Measurements from ENCODE around the gene PAPOLG. TPM values are rescaled to one million over a fixed set of nuclear protein-coding genes. Genes with fewer than 3 reads are reported as not detected.

PAPOLG gene
- total and polyA plus RNA-seq, 2 of the 4 experiments (the other 2 are of a cell fraction) = 3.5 to 12.4 TPM

- Histone ChIP-seq H3K14ac (replicated peaks; ENCODE audit: low read depth, low read length) (no peak overlapping the region), H3K79me1 (ENCODE audit: low read depth in 1 of 2, low read length in 2 of 2) (no peaks in the 10 kb centered on the region), H3K36me3 (ENCODE audit: control insufficient read depth, insufficient read depth, low read length) (no peaks in the 10 kb centered on the region), H4K5ac (ENCODE audit: low read depth, low read length) (no peak overlapping the region), H2AK5ac (ENCODE audit: low read depth, low read length) (no peak overlapping the region), H2BK20ac (ENCODE audit: low read depth, low read length) (no peak overlapping the region), H4K20me1 (ENCODE audit: insufficient read depth, low read length) (no peaks in the 10 kb centered on the region), H3K9ac (ENCODE audit: low read depth, low read length) (no peak overlapping the region), H3K4me2 (ENCODE audit: low read depth, low read length) (no peak overlapping the region), H3K18ac (ENCODE audit: low read depth, low read length) (no peak overlapping the region), H4K8ac (ENCODE audit: low read depth in 2 of 2, low read length in 2 of 2) (no peak overlapping the region), H3K4me1 (ENCODE audit: control insufficient read depth, insufficient read depth, low read length) (no peaks in the 10 kb centered on the region), H3K4me3 (ENCODE audit: insufficient read depth, low read depth, low read length) (no peak overlapping the region), H3K9me3 (ENCODE audit: control insufficient read depth, insufficient read depth, low read length) (no peaks in the 10 kb centered on the region; the same call in 1 of the 2 replicates), H2BK120ac (ENCODE audit: low read depth, low read length) (no peak overlapping the region), H3K56ac (ENCODE audit: extremely low read depth, insufficient read depth, low read length) (no peak overlapping the region), H4K91ac (ENCODE audit: insufficient read depth, low read depth, low read length) (no peak overlapping the region), H3K23ac (ENCODE audit: low read depth, low read length) (no peak overlapping the region), H2AK9ac (replicated peaks; ENCODE audit: low read depth, low read length, poor library complexity) (no peak overlapping the region), H3K9me1 (ENCODE audit: insufficient read depth, low read length) (no peaks in the 10 kb centered on the region), H2BK5ac (ENCODE audit: low read depth, low read length, poor library complexity, severe bottlenecking) (no peak overlapping the region), H2AFZ (replicated peaks; ENCODE audit: low read length, poor library complexity) (no peak overlapping the region), H3K4ac (ENCODE audit: low read depth, low read length) (no peak overlapping the region), H2BK15ac (ENCODE audit: low read depth, low read length) (no peak overlapping the region), H3K27me3 (ENCODE audit: control insufficient read depth, insufficient read depth, low read length) (peaks cover 16% of the 10 kb centered on the region), H3K27ac (ENCODE audit: insufficient read depth, low read length) (no peak overlapping the region)
- intact Hi-C loops (cut with micrococcal nuclease) = no loop called here
- ChIA-PET CTCF (interaction anchor here (1.6 kb wide), 1 partner anchor 35 kb away, joined by 3 read pairs; no protein-coding TSS in a partner anchor), POLR2A (ENCODE audit: unreplicated experiment) (no interaction called here)
- TF ChIP-seq MAFK (IDR thresholded peaks at IDR 0.05; ENCODE audit: low read depth, low read length) = no peak
- TF ChIP-seq NFE2L2 (IDR thresholded peaks at IDR 0.05; ENCODE audit: low read depth, low read length) = no peak
- no peak for TF ChIP-seq SMC3 (IDR thresholded peaks at IDR 0.05; ENCODE audit: low read depth, low read length)
- no peak for TF ChIP-seq POLR2A (IDR thresholded peaks at IDR 0.05; ENCODE audit: low read depth, low read length)
- no peak for TF ChIP-seq MXI1 (IDR thresholded peaks at IDR 0.05; ENCODE audit: borderline replicate concordance, low read depth, low read length)
- no peak for TF ChIP-seq USF2 (IDR thresholded peaks at IDR 0.05; ENCODE audit: low read depth, low read length)
- TF ChIP-seq RCOR1 (IDR thresholded peaks at IDR 0.05; ENCODE audit: insufficient replicate concordance, low read length) = no peak
- no peak for TF ChIP-seq CEBPB (IDR thresholded peaks at IDR 0.05; ENCODE audit: low read depth, low read length)
- no peak for TF ChIP-seq CTCF (conservative IDR thresholded peaks at IDR 0.05; ENCODE audit: low read depth, low read length)
- TF ChIP-seq CHD1 (IDR thresholded peaks at IDR 0.05; ENCODE audit: low read depth, low read length) = no peak
- TF ChIP-seq ELK1 (IDR thresholded peaks at IDR 0.05; ENCODE audit: borderline replicate concordance, low read depth, low read length) = no peak
- no peak for DNase-seq
- no CpG with 5 or more reads among the region's 4 CpGs for WGBS, 2 experiments (ENCODE audit: extremely low coverage in 2 of 2, insufficient read length in 1 of 2)
- in situ Hi-C loops (cut with MboI; ENCODE audit: low sequenced_read_pairs) = no loop called here
- BruUV-seq (replicated peaks) = no TSS peak
- ATAC-seq (ENCODE audit: low read depth) = no peak
- dilution Hi-C loops (cut with HindIII; ENCODE audit: low sequenced_read_pairs, unreplicated experiment) = no loop called here
Measured at GRCh38 chr2:60742419-60742818, 13.6 kb upstream of the PAPOLG start.
